D721Med (cell line): Measurements from ENCODE around the gene PCDH9.

Experiments
- DNase-seq: peaks from one replicate; pipeline ENCODE4 v3.0.0; 2011; ENCODE audit warnings: low spot score; ENCODE audit not compliant: insufficient read length
- FAIRE-seq: peaks from 2 replicates; lab custom pipeline; 2011; peaks lifted over from hg19 to GRCh38; lab: Jason Lieb, UNC
- TF ChIP-seq, protein P1 (sequence below): IDR thresholded peaks from 2 replicates; pipeline ENCODE4 v1.5.1; 2012; ENCODE audit warnings: mild to moderate bottlenecking, control low read depth; ENCODE audit not compliant: insufficient read depth; ENCODE audit errors: missing control alignments

Gene PCDH9

DNA sequence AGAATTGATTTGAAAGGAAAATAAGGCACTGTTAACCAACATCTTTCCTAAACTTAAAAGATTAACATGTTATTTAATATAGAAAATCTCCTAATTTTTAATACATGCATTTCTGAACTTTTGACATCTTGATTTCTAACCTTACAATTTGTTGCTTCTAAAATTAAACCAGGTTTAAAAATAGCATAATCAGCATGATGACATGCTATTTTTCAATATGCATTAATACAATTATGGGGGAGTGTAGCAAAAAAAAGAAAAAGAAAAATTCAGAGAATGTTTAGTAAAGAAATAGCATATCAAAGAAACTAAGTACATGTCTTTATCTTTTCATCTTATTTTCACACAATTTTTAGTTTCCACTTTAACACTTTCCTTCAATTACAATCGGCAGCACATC, 98.7 kb downstream of the PCDH9 start:
- DNase-seq (no peak), FAIRE-seq (peak; percentile 77)
- TF ChIP-seq, protein P1, sequence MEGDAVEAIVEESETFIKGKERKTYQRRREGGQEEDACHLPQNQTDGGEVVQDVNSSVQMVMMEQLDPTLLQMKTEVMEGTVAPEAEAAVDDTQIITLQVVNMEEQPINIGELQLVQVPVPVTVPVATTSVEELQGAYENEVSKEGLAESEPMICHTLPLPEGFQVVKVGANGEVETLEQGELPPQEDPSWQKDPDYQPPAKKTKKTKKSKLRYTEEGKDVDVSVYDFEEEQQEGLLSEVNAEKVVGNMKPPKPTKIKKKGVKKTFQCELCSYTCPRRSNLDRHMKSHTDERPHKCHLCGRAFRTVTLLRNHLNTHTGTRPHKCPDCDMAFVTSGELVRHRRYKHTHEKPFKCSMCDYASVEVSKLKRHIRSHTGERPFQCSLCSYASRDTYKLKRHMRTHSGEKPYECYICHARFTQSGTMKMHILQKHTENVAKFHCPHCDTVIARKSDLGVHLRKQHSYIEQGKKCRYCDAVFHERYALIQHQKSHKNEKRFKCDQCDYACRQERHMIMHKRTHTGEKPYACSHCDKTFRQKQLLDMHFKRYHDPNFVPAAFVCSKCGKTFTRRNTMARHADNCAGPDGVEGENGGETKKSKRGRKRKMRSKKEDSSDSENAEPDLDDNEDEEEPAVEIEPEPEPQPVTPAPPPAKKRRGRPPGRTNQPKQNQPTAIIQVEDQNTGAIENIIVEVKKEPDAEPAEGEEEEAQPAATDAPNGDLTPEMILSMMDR, result no peak

GRCh38 chr13:67130444-67130843, 99.7 kb downstream of the PCDH9 start:
- DNase-seq (no peak), FAIRE-seq (no peak)
- TF ChIP-seq, protein P1, result no peak

DNA sequence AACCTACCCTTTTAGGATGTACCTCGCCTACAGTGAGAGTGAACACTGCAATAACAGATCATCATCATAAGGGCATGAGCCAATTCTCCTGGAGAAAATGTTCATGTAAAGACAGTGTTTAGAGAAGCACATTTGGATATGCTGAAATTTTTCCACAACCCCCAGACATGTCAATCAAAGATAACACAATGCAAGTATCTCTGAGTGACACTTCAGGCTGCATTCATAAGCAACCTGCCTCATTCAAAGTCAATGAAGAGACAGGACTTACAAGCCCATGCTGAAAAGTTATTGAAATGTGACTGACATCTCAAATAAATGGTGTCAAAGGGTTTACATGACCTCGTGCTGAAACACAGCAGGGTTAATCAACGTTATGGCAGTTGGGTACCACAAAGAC, 102.0 kb downstream of the PCDH9 start:
- no peak for FAIRE-seq
- TF ChIP-seq, protein P1, result no peak
- DNase-seq, result no peak

DNA sequence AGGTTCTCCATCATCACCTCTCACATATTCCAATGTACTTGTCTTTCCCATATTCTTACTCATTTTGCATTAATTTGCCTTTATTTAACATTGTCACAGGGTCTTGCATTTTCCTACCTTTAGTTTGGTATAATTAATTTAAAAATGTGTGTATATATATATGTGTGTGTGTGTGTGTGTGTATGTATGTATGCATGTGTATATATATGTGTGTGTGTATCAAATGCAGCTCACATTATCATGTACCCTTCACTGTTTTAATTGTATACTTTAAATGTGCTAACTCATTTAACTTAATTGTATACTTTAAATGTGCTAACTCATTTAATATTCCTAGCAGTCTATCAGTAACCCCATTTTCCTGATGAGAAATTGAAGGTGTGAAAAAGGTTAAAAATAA, 104.5 kb downstream of the PCDH9 start:
- no peak for FAIRE-seq
- TF ChIP-seq, protein P1, result no peak
- no peak for DNase-seq

DNA sequence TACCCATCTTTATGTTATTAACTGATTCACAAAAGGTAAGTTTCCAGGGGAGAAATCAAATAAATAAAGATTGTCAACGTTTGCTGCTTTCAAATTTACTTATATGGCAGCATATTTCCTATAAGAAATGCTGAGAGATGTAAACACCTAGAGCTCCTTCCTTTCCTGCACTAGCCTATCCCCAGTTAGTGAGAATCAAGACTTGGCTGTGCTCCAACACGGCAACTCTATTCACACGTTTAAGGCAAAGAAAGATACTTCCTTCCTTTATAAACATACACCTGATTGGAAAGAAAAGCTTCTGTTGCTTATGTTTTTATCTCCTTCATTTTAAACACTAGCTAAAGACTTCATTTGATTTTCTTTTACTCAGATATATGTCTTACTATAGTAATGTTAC, 107.0 kb downstream of the PCDH9 start:
- TF ChIP-seq, protein P1, result no peak
- no peak for FAIRE-seq
- no peak for DNase-seq

- DNase-seq, result no peak
- TF ChIP-seq, protein P1, result no peak
- no peak for FAIRE-seq
Observed at GRCh38 chr13:67122251-67122650, 107.9 kb downstream of the PCDH9 start.

DNA sequence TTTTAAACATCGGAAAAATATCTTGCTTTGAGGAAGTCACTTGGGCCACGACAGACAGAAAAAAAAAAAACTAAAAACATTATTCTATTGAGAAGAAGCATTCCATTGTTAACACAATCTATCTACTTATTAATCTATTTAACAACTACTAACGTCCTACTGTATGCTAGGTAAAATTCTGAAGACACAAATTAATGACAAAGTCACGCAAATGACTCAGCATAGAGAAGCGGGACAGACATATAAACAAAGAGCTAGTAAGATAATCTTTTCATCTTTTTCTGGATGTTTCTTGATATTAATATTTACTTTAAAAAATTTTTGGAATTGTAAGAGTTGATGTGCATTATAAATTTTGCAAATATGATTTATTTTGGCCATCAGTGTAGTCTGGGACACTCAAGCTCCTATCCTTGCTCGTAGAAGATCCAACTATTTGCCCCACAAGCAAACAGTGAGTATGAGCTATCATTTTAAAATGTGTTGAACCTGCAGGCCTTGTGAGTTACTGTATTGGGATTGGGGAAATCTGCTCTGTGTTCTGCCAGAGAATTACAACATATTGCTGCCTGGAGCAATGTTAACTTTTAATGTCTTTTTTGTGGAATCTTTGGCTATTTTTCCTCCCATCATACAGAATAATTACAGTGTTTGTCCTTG, 109.1 kb downstream of the PCDH9 start:
- DNase-seq (no peak), FAIRE-seq (no peak)
- TF ChIP-seq, protein P1, result no peak
